Breast epithelium (tissue), 4 donors: Measurements from ENCODE around the gene COL18A1. TPM values are rescaled to one million over a fixed set of nuclear protein-coding genes. Genes with fewer than 3 reads are reported as not detected.

Source experiments
- DNase-seq, 2 donors: peaks; one replicate each; pipeline ENCODE4 v3.0.0-alpha.2; 2019; ENCODE audit warnings: low spot score in 2 of 2
- H3K27ac ChIP-seq, 2 donors: fragments of 200-600 bp; sonication (generic) in 1 of 2; one replicate each; pipeline ENCODE4 v1.5.1; 2016 to 2019; ENCODE audit warnings: mild to moderate bottlenecking in 1 of 2
- H3K27me3 ChIP-seq, 2 donors: fragments of 200-600 bp; sonication (generic) in 1 of 2; one replicate each; pipeline versions ENCODE4 v1.5.1 to v1.6.0; 2017 to 2019; ENCODE audit warnings: control low read depth in 1 of 2, mild to moderate bottlenecking in 1 of 2
- H3K36me3 ChIP-seq: fragments of 200-600 bp; one replicate; pipeline ENCODE4 v1.5.1; 2019
- H3K4me1 ChIP-seq, 2 donors: fragments of 200-600 bp; sonication (generic); one replicate each; pipeline ENCODE4 v1.5.1; 2016 to 2019; ENCODE audit warnings: control low read depth in 1 of 2
- H3K4me3 ChIP-seq, 3 donors: fragments of 200-600 bp; sonication (generic); 1 replicate in 2 of 3; 2 replicates in 1 of 3; pipeline ENCODE4 v1.5.1; 2016 to 2019; ENCODE audit warnings: mild to moderate bottlenecking in 3 of 3, moderate library complexity in 2 of 3
- H3K9me3 ChIP-seq, 2 donors: fragments of 200-600 bp; sonication (generic) in 1 of 2; one replicate each; pipeline ENCODE4 v1.5.1; 2016 to 2019; ENCODE audit warnings: control low read depth in 1 of 2
- POLR2A ChIP-seq: fragments of 450-650 bp; IDR thresholded peaks from one replicate; pipeline ENCODE4 v1.6.1; 2016; ENCODE audit warnings: antibody characterized with exemption, mild to moderate bottlenecking, moderate library complexity
- POLR2AphosphoS5 ChIP-seq, 3 donors: sonication (generic); formaldehyde crosslinking; IDR thresholded peaks; one replicate each; pipeline ENCODE4 v1.6.1; 2017; ENCODE audit warnings: antibody characterized with exemption in 3 of 3
- intact Hi-C: fragments of 100-400 bp; cut with DNase I; formaldehyde crosslinking; loops from one replicate; pipeline ENCODE4 v1.15.1; 2023; ENCODE audit warnings: low total_unique reads
- total RNA-seq, 3 donors: library from RNA; depleted of rRNA; stranded (reverse); fragments of >200 nt; gene quantifications; one replicate each; pipeline ENCODE4 v1.1.0, GENCODE V29; 2016
- TF ChIP-seq, protein P1 (sequence below), 3 donors: fragments of 450-650 bp; IDR thresholded peaks; one replicate each; pipeline ENCODE4 v1.5.1; 2016 to 2017; ENCODE audit warnings: antibody characterized with exemption in 3 of 3, mild to moderate bottlenecking in 3 of 3, moderate library complexity in 3 of 3

Gene COL18A1
- total RNA-seq, 3 donors from 2014 or later: 48.3 to 62.9 (median 55.8) TPM

DNA sequence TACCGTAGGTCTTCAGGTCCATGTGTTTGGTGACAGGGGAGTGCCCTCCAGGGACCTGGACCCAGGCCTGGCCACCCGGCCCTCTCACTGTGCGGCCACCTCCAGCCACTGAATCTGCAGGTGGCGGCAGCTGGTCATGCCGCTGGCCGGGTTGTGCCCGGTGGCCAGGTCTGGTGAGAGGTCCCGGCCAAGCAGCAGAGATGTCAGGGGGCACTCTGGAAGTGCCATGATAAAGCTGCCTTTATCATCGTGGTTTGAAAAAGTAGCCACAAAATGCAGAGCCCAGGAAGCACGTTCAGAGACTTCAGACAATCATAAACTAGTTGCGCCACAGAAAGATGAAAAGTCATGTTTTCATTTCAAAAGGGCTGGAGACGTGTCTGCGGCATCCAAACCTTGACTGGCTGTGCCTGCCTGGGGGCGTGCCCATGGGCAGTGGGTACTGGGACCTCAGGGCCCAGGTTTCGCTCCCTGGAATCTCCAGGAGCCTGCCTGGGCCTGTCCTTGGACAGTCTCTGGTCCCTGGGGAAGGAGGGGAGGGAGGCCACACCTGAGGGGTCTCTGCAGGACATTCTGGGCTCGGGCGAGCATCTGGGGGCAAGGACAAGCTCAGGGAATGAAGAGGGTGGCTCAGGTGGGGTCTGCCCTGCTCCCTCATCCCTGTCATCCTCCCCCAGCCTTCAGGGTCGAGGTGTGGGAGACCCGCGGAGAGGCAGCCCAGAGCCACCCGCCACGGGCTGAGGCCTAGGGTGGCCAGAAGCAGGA, 44.9 kb downstream of the COL18A1 start:
- Histone ChIP-seq H3K36me3 (no peaks in the 10 kb centered on the region), H3K4me1 (peaks cover 6 to 9% of the 10 kb centered on the region in 2 donors), H3K4me3 (no peak overlapping the region), H3K27me3 (no peaks in the 10 kb centered on the region), H3K27ac (peak overlapping the region; percentile 43 to 49), H3K9me3 (peaks cover 0 to 3% of the 10 kb centered on the region in 2 donors)
- TF ChIP-seq, protein P1, sequence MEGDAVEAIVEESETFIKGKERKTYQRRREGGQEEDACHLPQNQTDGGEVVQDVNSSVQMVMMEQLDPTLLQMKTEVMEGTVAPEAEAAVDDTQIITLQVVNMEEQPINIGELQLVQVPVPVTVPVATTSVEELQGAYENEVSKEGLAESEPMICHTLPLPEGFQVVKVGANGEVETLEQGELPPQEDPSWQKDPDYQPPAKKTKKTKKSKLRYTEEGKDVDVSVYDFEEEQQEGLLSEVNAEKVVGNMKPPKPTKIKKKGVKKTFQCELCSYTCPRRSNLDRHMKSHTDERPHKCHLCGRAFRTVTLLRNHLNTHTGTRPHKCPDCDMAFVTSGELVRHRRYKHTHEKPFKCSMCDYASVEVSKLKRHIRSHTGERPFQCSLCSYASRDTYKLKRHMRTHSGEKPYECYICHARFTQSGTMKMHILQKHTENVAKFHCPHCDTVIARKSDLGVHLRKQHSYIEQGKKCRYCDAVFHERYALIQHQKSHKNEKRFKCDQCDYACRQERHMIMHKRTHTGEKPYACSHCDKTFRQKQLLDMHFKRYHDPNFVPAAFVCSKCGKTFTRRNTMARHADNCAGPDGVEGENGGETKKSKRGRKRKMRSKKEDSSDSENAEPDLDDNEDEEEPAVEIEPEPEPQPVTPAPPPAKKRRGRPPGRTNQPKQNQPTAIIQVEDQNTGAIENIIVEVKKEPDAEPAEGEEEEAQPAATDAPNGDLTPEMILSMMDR (IDR thresholded peaks at IDR 0.05): no peak
- TF ChIP-seq POLR2A (no peak), POLR2AphosphoS5 (IDR thresholded peaks at IDR 0.05) (no peak)
- intact Hi-C loops: no loop called here
- no peak for DNase-seq

DNA sequence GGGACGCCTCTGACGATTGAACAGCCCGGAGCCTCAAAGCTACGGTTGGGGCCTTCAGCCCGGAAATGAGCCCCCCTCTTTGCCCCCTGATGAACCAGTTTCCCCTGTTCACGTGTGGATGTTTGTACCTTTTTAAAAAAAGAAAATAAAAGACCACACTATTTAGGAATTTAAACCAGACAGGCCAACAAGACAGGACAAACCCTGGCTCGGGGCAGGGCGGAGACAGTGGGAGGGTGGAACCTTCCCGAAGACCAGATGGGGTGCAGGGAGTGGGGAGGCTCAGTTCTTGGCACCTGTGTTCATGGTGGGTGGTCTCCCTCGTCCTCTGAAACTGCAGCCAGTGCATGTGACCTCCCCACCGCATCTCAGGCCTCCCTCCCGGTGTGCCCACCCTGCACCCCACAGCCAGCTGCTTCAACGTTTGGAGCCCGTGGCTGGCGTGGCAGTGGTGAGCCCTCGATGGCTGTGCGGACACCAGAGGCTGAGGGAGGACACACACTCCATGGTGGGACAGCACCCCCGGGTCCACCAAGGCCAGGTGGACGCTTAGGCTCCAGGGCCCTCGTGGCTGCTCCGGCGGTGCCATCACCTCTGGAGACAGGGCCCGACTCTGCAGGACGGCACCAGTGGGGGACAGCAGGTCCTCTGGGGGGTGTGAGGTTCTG, 45.6 kb downstream of the COL18A1 start:
- no peaks in the 10 kb centered on the region for H3K36me3 ChIP-seq
- H3K4me1 ChIP-seq: peaks cover 6 to 11% of the 10 kb centered on the region in 2 donors
- intact Hi-C loops: no loop called here
- H3K27me3 ChIP-seq: no peaks in the 10 kb centered on the region
- peaks cover 0 to 3% of the 10 kb centered on the region in 2 donors for H3K9me3 ChIP-seq
- H3K4me3 ChIP-seq: no peak overlapping the region
- peak overlapping the region; percentile 43 to 49 for H3K27ac ChIP-seq
- no peak for DNase-seq
- no peak for TF ChIP-seq POLR2AphosphoS5 (IDR thresholded peaks at IDR 0.05)
- no peak for TF ChIP-seq POLR2A
- TF ChIP-seq, protein P1 (IDR thresholded peaks at IDR 0.05): no peak

- H3K27me3 ChIP-seq: no peaks in the 10 kb centered on the region
- H3K4me1 ChIP-seq: peaks cover 6 to 11% of the 10 kb centered on the region in 2 donors
- peaks cover 0 to 3% of the 10 kb centered on the region in 2 donors for H3K9me3 ChIP-seq
- DNase-seq: no peak
- peak overlapping the region in 1 of 2 donors; percentile 43 for H3K27ac ChIP-seq
- intact Hi-C loops: no loop called here
- no peak overlapping the region for H3K4me3 ChIP-seq
- TF ChIP-seq, protein P1 (IDR thresholded peaks at IDR 0.05): no peak
- TF ChIP-seq POLR2A (no peak), POLR2AphosphoS5 (IDR thresholded peaks at IDR 0.05) (no peak)
- no peaks in the 10 kb centered on the region for H3K36me3 ChIP-seq
These were observed 46.3 kb downstream of the COL18A1 start for GRCh38 chr21:45451091-45451740.

- Histone ChIP-seq H3K27ac (peak overlapping the region in 1 of 2 donors; percentile 43), H3K4me1 (peaks cover 6 to 13% of the 10 kb centered on the region in 2 donors), H3K36me3 (no peaks in the 10 kb centered on the region), H3K27me3 (no peaks in the 10 kb centered on the region), H3K4me3 (no peak overlapping the region), H3K9me3 (peaks cover 0 to 1% of the 10 kb centered on the region in 2 donors)
- TF ChIP-seq, protein P1 (IDR thresholded peaks at IDR 0.05): no peak
- TF ChIP-seq POLR2A: no peak
- no peak for TF ChIP-seq POLR2AphosphoS5 (IDR thresholded peaks at IDR 0.05)
- intact Hi-C loops: no loop called here
- no peak for DNase-seq
These were observed 46.8 kb downstream of the COL18A1 start for GRCh38 chr21:45451771-45452182.
